Osteoblast (primary cell): ENCODE measurements around the gene LHX2. TPM values are rescaled to one million over a fixed set of nuclear protein-coding genes. Genes with fewer than 3 reads are reported as not detected.

Experiments used
- DNase-seq: peaks from one replicate; pipeline ENCODE4 v3.0.0; 2011; ENCODE audit warnings: low spot score, mixed read lengths; ENCODE audit not compliant: insufficient read length; ENCODE audit errors: missing footprints
- H2AFZ ChIP-seq: 2 replicates; pipeline ENCODE4 v1.6.0; 2011; ENCODE audit warnings: mild to moderate bottlenecking, low read length
- H3K27ac ChIP-seq: 2 replicates; pipeline ENCODE4 v1.5.1; 2011; ENCODE audit warnings: mild to moderate bottlenecking, low read depth, low read length, moderate library complexity
- H3K27me3 ChIP-seq: 2 replicates; pipeline ENCODE4 v1.6.0; 2012; ENCODE audit warnings: mild to moderate bottlenecking, control low read depth, inconsistent platforms, low read length, moderate library complexity; ENCODE audit not compliant: insufficient read depth
- H3K36me3 ChIP-seq: 2 replicates; pipeline ENCODE4 v1.5.1; 2011; ENCODE audit warnings: mild to moderate bottlenecking, low read length, control low read depth, moderate library complexity; ENCODE audit not compliant: insufficient read depth
- H3K4me1 ChIP-seq: 2 replicates; pipeline ENCODE4 v1.5.1; 2011; ENCODE audit warnings: mild to moderate bottlenecking, low read length, control low read depth, moderate library complexity; ENCODE audit not compliant: insufficient read depth
- H3K4me2 ChIP-seq: 2 replicates; pipeline ENCODE4 v1.6.0; 2011; ENCODE audit warnings: mild to moderate bottlenecking, low read length; ENCODE audit not compliant: insufficient read depth
- H3K4me3 ChIP-seq: fragments of 200-600 bp; sonication (generic); 3 replicates; pipeline ENCODE4 v1.5.1; 2012; ENCODE audit warnings: mild to moderate bottlenecking, low read length, inconsistent platforms; ENCODE audit not compliant: insufficient read depth
- H3K79me2 ChIP-seq: 2 replicates; pipeline ENCODE4 v1.6.0; 2012; ENCODE audit warnings: mild to moderate bottlenecking, low read length, control low read depth, inconsistent platforms; ENCODE audit not compliant: insufficient read depth
- H3K9me3 ChIP-seq: 2 replicates; pipeline ENCODE4 v1.5.1; 2011; ENCODE audit warnings: low read depth, low read length, control low read depth
- H4K20me1 ChIP-seq: 2 replicates; pipeline ENCODE4 v1.6.0; 2012; ENCODE audit warnings: mild to moderate bottlenecking, low read length, control low read depth; ENCODE audit not compliant: insufficient read depth
- total RNA-seq: library from RNA; depleted of rRNA; stranded (reverse); fragments of >200 nt; gene quantifications from 2 replicates; pipeline ENCODE4 v1.2.3, GENCODE V29; 2012
- TF ChIP-seq, protein P1 (sequence below): IDR thresholded peaks from 2 replicates; pipeline ENCODE4 v1.5.1; 2011; ENCODE audit warnings: mild to moderate bottlenecking, low read depth, low read length, moderate library complexity; ENCODE audit errors: extremely low read depth

Gene LHX2
- total RNA-seq, 1 donor: not detected

DNA sequence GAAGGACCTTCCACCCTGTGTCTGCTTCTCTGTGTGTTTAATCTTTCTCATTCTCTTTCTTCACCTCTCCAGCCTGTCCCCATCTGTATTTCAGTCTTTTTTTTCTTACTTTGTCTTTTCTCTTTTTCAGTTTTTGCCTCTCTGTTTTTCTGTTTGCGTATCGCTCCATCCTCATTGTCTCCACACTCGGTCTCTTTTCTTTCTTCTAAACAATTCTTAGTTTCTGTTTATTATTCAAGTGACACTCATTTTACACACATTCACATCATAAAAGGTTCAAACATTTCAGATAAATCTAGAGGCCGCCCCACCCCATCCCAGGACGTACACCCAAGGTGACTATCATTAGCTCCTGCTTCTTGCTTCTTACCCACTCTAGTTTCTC is 9.8 kb downstream of the LHX2 start:
- Histone ChIP-seq H3K36me3 (no peaks in the 10 kb centered on the region), H3K4me1 (no peaks in the 10 kb centered on the region), H3K4me3 (no peak overlapping the region), H4K20me1 (no peaks in the 10 kb centered on the region), H3K27ac (no peak overlapping the region), H3K4me2 (no peak overlapping the region), H3K9me3 (no peaks in the 10 kb centered on the region), H3K79me2 (no peaks in the 10 kb centered on the region), H2AFZ (no peak overlapping the region), H3K27me3 (peaks cover 73% of the 10 kb centered on the region)
- DNase-seq: no peak
- TF ChIP-seq, protein P1, sequence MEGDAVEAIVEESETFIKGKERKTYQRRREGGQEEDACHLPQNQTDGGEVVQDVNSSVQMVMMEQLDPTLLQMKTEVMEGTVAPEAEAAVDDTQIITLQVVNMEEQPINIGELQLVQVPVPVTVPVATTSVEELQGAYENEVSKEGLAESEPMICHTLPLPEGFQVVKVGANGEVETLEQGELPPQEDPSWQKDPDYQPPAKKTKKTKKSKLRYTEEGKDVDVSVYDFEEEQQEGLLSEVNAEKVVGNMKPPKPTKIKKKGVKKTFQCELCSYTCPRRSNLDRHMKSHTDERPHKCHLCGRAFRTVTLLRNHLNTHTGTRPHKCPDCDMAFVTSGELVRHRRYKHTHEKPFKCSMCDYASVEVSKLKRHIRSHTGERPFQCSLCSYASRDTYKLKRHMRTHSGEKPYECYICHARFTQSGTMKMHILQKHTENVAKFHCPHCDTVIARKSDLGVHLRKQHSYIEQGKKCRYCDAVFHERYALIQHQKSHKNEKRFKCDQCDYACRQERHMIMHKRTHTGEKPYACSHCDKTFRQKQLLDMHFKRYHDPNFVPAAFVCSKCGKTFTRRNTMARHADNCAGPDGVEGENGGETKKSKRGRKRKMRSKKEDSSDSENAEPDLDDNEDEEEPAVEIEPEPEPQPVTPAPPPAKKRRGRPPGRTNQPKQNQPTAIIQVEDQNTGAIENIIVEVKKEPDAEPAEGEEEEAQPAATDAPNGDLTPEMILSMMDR: no peak

DNA sequence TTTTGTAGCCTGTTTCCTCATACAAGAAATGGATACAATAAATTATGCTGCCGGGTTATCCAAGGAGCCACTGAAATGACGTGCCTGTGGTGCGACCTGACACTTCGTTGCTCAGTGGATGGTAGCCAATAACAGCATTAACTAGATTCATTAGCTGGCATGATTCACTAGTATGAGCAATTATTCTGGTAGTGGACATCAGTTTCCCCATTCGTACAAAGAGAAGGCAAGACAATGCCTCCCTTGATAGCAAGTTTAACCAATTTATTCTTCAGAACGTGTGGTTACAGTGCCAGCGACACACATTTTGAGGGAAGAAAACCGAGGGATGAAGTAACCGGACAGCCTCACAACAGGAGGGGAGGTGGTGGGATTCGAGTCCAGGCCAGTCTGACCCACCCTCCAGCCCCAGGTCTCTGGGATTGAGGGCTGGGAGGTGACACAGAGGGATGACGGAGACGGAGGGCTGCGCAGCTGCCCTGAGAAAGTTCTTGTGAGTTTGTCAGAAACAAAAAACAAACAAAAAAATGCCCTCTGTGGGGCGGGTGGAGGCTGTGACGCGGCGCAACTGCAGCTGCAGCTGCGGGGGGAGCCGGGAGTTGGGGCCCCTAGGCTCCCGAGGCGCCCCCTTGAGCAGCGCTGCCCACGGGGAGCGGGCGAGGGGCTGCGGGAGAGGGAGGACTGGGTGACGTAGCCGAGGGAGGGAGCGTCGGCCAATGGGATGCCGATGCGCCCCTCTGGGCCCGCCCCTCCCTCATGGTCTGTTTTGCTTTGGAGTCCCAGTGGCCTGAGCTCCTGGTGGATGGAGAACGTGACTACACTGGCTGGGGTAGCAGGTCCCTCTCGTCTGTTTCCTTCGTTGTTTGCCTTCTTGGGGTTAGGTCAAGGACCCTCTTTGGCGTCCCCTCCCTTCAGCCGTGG is 10.9 kb downstream of the LHX2 start:
- H3K4me2 ChIP-seq: no peak overlapping the region
- TF ChIP-seq, protein P1: no peak
- peak; percentile 43 for DNase-seq
- no peaks in the 10 kb centered on the region for H4K20me1 ChIP-seq
- H3K4me1 ChIP-seq: no peaks in the 10 kb centered on the region
- no peaks in the 10 kb centered on the region for H3K79me2 ChIP-seq
- no peaks in the 10 kb centered on the region for H3K9me3 ChIP-seq
- H3K4me3 ChIP-seq: no peak overlapping the region
- H2AFZ ChIP-seq: no peak overlapping the region
- no peak overlapping the region for H3K27ac ChIP-seq
- H3K36me3 ChIP-seq: no peaks in the 10 kb centered on the region
- peaks cover 65% of the 10 kb centered on the region for H3K27me3 ChIP-seq

DNA sequence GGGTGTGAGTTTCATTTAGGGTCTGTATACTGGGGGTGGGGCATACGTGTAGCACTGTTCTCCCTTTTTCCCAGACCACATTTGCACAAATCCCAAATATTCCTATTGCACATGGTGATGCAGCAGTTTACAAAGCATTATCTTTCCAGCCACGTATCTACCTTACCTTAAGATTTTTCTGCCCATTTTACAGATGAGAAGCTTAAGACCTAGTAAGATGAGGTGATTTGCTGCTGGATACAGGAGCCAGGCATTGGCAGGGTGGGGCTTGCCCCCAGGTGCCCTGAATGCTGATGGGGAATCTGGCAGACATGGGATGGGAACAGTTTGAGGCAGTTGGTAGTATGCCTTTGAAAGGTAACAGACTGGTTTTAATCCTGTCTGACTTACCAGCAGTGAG is 12.5 kb downstream of the LHX2 start:
- no peaks in the 10 kb centered on the region for H3K79me2 ChIP-seq
- no peak overlapping the region for H3K4me3 ChIP-seq
- H3K4me2 ChIP-seq: no peak overlapping the region
- TF ChIP-seq, protein P1: no peak
- no peaks in the 10 kb centered on the region for H4K20me1 ChIP-seq
- DNase-seq: no peak
- no peak overlapping the region for H3K27ac ChIP-seq
- H3K27me3 ChIP-seq: peaks cover 48% of the 10 kb centered on the region
- no peaks in the 10 kb centered on the region for H3K36me3 ChIP-seq
- H3K9me3 ChIP-seq: no peaks in the 10 kb centered on the region
- no peaks in the 10 kb centered on the region for H3K4me1 ChIP-seq
- H2AFZ ChIP-seq: no peak overlapping the region

DNA sequence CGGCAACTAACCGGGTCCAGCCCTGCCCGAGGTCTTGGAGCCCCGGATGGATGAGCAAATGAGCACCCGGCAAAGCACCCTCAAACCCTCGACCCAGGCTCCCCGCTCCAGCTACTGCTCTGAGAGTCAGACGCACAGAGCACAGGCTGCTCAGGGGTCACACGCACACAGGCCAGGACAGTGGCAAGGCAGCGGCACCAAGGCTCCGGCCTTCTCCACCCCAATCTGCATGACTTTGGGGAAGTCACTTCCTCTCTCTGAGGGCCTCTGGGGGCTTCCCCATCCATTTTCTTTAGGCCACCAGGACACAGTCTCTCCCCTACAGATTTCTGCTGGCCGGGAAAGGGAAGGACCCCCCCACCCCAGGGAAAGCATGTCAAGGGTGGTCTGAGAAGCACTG is 18.0 kb downstream of the LHX2 start:
- H3K4me2 ChIP-seq: no peak overlapping the region
- no peak overlapping the region for H3K4me3 ChIP-seq
- no peaks in the 10 kb centered on the region for H3K4me1 ChIP-seq
- peaks cover 39% of the 10 kb centered on the region for H3K27me3 ChIP-seq
- H3K79me2 ChIP-seq: no peaks in the 10 kb centered on the region
- no peak overlapping the region for H3K27ac ChIP-seq
- no peak overlapping the region for H2AFZ ChIP-seq
- no peaks in the 10 kb centered on the region for H3K36me3 ChIP-seq
- TF ChIP-seq, protein P1: no peak
- no peaks in the 10 kb centered on the region for H4K20me1 ChIP-seq
- DNase-seq: no peak
- H3K9me3 ChIP-seq: no peaks in the 10 kb centered on the region
